M059J (cell line): ENCODE data around the gene TRIP13. TPM values are rescaled to one million over a fixed set of nuclear protein-coding genes. Genes with fewer than 3 reads are reported as not detected.
"Not testable (repeated sequence)": the region's sequence is repeated elsewhere in the genome, so short reads cannot be mapped to it uniquely, and the experiment has no call there.

Experiments used
- DNase-seq: peaks from one replicate; pipeline ENCODE4 v3.0.0-alpha.2; 2012; ENCODE audit warnings: low read depth
- total RNA-seq: library from RNA; depleted of rRNA; stranded (reverse); fragments of >200 nt; shearing (Covaris generic); gene quantifications from 2 replicates; pipeline ENCODE4 v1.2.3, GENCODE V29; 2014

TRIP13 gene
- total RNA-seq, 1 experiment from 2014 or later, result 62.9 TPM

- no peak for DNase-seq
Measured at GRCh38 chr5:891117-891836, 1.4 kb upstream of the TRIP13 start.

GRCh38 chr5:891837-892393 is 769 bp upstream of the TRIP13 start:
- DNase-seq, result peak; percentile 19

- DNase-seq, result no peak
Measured at GRCh38 chr5:893137-893506, 438 bp downstream of the TRIP13 start.

DNA sequence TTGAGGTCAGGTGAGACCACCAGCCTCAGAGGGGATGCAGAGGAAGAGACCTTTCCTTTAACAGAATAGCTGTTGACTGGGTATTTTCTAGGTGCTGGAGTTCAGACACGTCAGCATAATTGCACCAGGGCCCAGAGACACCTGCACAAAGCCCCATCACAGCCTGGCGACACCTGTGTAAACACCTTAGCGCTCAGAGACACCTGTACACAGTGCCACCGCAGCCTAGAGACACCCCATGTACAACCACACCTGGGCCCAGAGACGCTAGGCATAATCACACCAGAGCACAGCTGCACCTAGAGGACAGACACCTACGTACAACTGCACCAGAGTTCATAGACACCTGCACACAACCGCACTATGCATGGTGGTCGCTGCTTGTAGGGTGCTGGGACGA is 1.0 kb downstream of the TRIP13 start:
- no peak for DNase-seq

DNA sequence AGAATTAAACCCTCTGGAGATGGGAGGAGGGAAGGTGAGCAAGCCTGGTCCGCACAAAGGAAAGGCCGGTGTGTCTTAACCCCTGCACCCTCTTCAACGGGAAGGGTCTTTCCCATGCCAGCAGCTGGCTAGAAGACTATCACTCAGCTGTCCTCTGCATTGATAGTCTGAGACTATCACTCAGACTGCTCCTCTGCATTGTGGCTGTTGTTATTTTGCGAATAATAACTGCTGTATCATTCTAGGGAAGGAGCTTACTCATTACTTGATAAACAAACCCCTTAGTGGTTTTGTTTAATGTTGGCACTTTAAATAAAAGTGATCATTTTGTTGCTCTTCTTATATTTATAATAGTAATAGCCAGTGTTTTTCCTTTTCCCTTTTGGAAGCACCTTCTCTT is 8.1 kb downstream of the TRIP13 start:
- DNase-seq, result no peak

DNA sequence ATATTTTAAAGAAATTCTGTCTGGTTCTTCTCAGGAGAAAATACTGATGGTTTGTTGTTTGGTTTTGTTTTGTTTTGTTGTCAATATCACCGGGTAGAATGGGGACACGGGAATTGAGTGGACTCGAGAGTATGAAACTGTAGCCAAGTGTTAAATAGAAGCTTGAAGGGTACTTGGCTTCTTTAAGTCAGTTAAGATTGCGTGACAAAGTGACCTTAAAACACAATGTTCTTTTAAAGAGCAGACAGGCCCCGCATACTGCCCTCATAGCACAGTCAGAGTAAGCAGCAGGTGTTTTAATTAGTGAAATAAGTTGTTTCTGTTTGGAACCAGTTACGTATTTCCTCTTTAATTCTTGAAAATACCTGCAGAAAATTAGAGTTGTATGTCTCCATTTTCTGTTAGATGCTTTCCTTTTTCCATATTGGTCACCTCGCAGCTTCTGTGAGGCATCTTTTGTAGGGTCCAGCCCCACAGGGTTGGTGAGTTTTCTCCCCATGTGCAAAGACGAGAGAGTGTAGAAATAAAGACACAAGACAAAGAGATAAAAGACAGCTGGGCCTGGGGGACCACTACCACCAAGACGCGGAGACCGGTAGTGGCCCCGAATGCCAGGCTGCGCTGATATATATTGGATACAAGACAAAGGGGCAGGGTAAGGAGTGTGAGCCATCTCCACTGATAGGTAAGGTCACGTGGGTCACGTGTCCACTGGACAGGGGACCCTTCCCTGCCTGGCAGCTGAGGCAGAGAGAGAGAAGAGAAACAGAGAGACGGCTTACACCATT is 9.6 kb downstream of the TRIP13 start:
- DNase-seq, result no peak

DNA sequence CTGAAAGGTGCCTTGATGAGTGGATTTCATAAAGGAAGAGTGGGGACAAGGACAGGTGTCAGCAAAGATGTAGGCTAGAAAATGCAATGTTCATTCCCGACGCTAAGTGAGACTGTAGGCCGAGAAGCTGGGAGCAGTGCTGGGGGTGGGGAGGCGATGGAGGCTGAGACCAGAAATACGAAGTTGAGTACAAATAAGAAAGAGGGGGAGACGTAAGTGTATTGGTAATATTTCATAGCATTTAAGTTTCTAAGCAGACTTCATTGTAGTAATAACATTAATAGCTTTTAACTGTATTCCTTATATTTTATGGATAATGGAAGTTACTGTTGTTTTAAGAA is 11.0 kb downstream of the TRIP13 start:
- no peak for DNase-seq

GRCh38 chr5:905139-905642 is 12.5 kb downstream of the TRIP13 start:
- DNase-seq, result no peak

- no peak for DNase-seq
Measured at GRCh38 chr5:907366-907910, 14.8 kb downstream of the TRIP13 start.

DNA sequence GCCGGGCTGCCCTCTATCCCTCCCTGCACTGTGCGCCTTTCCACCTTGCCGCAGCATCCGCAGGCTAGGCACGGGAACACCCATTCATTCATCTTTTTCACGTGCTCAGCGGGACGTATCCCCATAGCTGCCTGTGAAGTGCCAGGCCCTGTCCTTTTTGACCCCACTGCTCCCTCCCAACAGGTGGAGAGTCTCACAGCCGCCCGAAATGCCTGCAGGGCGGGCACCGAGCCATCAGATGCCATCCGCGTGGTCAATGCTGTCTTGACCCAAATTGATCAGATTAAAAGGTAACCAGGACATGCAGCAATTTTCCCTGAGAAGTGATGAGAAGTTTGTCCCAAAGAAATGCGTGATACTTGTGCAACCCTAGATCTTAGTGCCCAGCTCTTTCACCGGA is 15.5 kb downstream of the TRIP13 start:
- no peak for DNase-seq

- no peak for DNase-seq
Measured at GRCh38 chr5:909086-909485, 16.4 kb downstream of the TRIP13 start.

- DNase-seq, result no peak
Measured at GRCh38 chr5:909994-910768, 17.5 kb downstream of the TRIP13 start.

DNA sequence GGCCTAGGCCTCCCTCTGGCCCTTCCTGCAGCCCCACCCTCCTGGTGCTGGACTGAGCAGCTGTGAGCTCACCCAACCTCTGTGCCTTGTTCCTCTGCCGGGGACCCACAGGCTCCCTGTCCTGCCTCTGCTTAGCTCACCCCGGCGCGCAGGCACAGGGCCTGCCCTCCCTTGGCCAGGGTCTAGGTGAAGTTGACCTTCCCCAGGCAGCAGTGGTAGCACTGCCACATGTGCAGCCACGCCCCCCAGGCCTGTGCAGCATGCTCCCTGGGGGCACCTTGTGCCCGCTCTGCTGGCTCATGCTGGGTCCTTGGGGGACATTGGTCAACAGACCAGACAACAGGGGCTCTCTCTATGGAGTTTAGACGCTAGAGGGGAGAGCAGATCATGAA is 18.1 kb downstream of the TRIP13 start:
- DNase-seq, result no peak

DNA sequence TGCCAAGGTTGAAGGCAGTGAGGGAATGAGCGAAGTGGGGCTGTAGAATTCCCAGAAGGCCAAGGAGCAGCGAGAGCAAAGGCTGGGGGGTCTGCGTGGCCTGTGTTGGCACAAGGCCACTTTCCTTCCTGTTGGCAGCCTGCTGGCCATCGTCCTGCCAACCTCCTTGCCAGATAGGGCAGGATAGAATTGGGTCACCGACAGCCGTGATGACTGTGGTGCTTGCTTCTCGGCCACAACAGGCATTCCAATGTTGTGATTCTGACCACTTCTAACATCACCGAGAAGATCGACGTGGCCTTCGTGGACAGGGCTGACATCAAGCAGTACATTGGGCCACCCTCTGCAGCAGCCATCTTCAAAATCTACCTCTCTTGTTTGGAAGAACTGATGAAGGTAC is 18.9 kb downstream of the TRIP13 start:
- DNase-seq, result peak; percentile 97

- peak; percentile 99 for DNase-seq
Measured at GRCh38 chr5:912280-913091, 19.8 kb downstream of the TRIP13 start.

DNA sequence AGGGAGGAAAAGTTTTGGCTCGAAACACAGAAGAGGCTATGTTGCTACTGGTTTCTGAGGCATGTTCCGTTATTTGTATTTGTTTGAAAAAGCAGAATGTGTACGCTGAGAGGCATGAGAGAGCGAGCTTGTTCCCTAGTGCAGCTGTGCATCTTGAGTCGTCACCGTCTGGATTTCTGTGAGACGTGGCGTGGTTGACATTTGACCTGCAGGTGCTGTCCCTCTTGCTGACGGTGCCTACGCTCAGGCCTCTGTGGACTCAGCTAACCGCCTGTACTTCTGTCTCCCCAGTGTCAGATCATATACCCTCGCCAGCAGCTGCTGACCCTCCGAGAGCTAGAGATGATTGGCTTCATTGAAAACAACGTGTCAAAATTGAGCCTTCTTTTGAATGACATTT is 21.5 kb downstream of the TRIP13 start:
- DNase-seq, result no peak

GRCh38 chr5:914612-915011 is 21.9 kb downstream of the TRIP13 start:
- DNase-seq, result no peak

- not testable (repeated sequence) for DNase-seq
Measured at GRCh38 chr5:915346-915745, 22.7 kb downstream of the TRIP13 start.

DNA sequence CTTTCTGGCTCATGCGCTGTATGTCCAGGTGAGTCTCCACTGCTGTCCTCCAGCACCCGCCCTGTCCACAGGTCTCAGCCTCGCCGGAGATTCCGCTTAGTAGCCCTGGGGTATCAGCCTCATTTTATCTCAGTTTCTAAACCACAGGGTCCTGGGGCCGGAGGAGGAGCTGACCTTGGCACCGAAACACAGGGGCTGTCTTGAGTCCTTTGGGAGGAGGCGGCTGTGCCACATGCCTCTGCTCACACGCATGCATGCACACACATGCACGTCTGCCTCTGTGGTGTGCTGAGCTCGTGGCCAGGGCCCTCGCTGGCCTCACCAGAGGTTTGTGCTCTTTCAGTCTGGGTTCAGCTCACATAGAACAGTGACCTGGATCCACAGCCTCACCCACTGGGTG is 23.3 kb downstream of the TRIP13 start:
- no peak for DNase-seq

GRCh38 chr5:916441-917293 is 24.0 kb downstream of the TRIP13 start:
- DNase-seq, result no peak
